H1 (cell line): ENCODE measurements around the gene USP24. TPM values are rescaled to one million over a fixed set of nuclear protein-coding genes. Genes with fewer than 3 reads are reported as not detected.

ENCODE experiments used
- CTCF ChIA-PET: fragments of 300-600 bp; sonication (Branson Sonifier 250); formaldehyde crosslinking; loops from one replicate; lab custom pipeline; 2021; ENCODE audit not compliant: partially characterized antibody; lab: Charles Lee
- POLR2A ChIA-PET: fragments of 300-600 bp; sonication (Branson Sonifier 250); formaldehyde crosslinking; loops from one replicate; lab custom pipeline; 2021; ENCODE audit warnings: inconsistent platforms; ENCODE audit not compliant: partially characterized antibody; lab: Charles Lee
- DNase-seq, 2 experiments: peaks; one replicate each; pipeline versions ENCODE4 v3.0.0 to v3.0.0-alpha.2; 2010 to 2022; ENCODE audit warnings: low spot score in 2 of 2, low read depth in 1 of 2, mixed read lengths in 1 of 2
- FAIRE-seq: peaks from 2 replicates; lab custom pipeline; 2011; peaks lifted over from hg19 to GRCh38; lab: Jason Lieb, UNC
- H2AFZ ChIP-seq: 2 replicates; pipeline ENCODE4 v1.8.1; 2012; ENCODE audit warnings: low read length, inconsistent platforms
- H2AK5ac ChIP-seq: 2 replicates; pipeline ENCODE4 v1.6.1; 2013; ENCODE audit warnings: low read depth, low read length
- H2BK120ac ChIP-seq: replicated peaks from 2 replicates; pipeline ENCODE3; 2013; ENCODE audit warnings: low read depth, low read length, inconsistent platforms
- H2BK12ac ChIP-seq: 2 replicates; pipeline ENCODE4 v1.6.1; 2013; ENCODE audit warnings: low read depth, low read length
- H2BK15ac ChIP-seq: 2 replicates; pipeline ENCODE4 v1.6.1; 2013; ENCODE audit warnings: low read length
- H2BK20ac ChIP-seq: 2 replicates; pipeline ENCODE4 v1.6.1; 2013; ENCODE audit warnings: low read length
- H2BK5ac ChIP-seq: 2 replicates; pipeline ENCODE4 v1.6.1; 2013; ENCODE audit warnings: low read depth, low read length
- H3K14ac ChIP-seq: 2 replicates; pipeline ENCODE4 v1.6.1; 2013; ENCODE audit warnings: inconsistent platforms; ENCODE audit not compliant: insufficient read length
- H3K18ac ChIP-seq: 2 replicates; pipeline ENCODE4 v1.6.1; 2013; ENCODE audit warnings: low read length; ENCODE audit errors: extremely low read depth
- H3K23ac ChIP-seq: 2 replicates; pipeline ENCODE4 v1.6.1; 2013; ENCODE audit warnings: inconsistent platforms; ENCODE audit not compliant: insufficient read length
- H3K23me2 ChIP-seq: 2 replicates; pipeline ENCODE4 v1.6.1; 2013; ENCODE audit warnings: low read depth, low read length
- H3K27ac ChIP-seq: 2 replicates; pipeline ENCODE4 v1.6.1; 2011; ENCODE audit warnings: low read depth, low read length, inconsistent platforms
- H3K27me3 ChIP-seq, 4 experiments: replicated peaks in 1 of 4; 1 replicate in 1 of 4; 2 replicates in 3 of 4; pipeline versions ENCODE4 v1.6.1 to v1.8.1; 2011 to 2013; ENCODE audit warnings: low read length in 3 of 4, mild to moderate bottlenecking in 3 of 4, inconsistent platforms in 2 of 4, mixed read lengths in 2 of 4, moderate library complexity in 1 of 4; ENCODE audit not compliant: control insufficient read depth in 3 of 4, insufficient read depth in 3 of 4; ENCODE audit errors: extremely low read depth in 1 of 4
- H3K36me3 ChIP-seq, 4 experiments: 2 replicates each; pipeline versions ENCODE4 v1.6.1 to v1.8.1; 2011 to 2013; ENCODE audit warnings: mild to moderate bottlenecking in 4 of 4, low read length in 3 of 4, moderate library complexity in 2 of 4, control low read depth in 1 of 4, inconsistent platforms in 1 of 4; ENCODE audit not compliant: insufficient read depth in 4 of 4, control insufficient read depth in 2 of 4
- H3K4ac ChIP-seq: replicated peaks from 2 replicates; pipeline ENCODE3; 2013; ENCODE audit warnings: low read length, low read depth, mixed read lengths, inconsistent platforms; ENCODE audit not compliant: insufficient read length
- H3K4me1 ChIP-seq, 4 experiments: replicated peaks in 1 of 4; 1 replicate in 1 of 4; 2 replicates in 3 of 4; pipeline versions ENCODE4 v1.6.1 to v1.8.1; 2011 to 2013; ENCODE audit warnings: low read length in 3 of 4, inconsistent platforms in 2 of 4, mixed read lengths in 1 of 4; ENCODE audit not compliant: insufficient read depth in 4 of 4, control insufficient read depth in 3 of 4
- H3K4me2 ChIP-seq, 2 experiments: 2 replicates each; pipeline versions ENCODE4 v1.6.1 to v1.8.1; 2011 to 2013; ENCODE audit warnings: low read depth in 2 of 2, low read length in 2 of 2, control low read depth in 1 of 2, inconsistent platforms in 1 of 2, mild to moderate bottlenecking in 1 of 2; ENCODE audit not compliant: insufficient read depth in 1 of 2
- H3K4me3 ChIP-seq, 4 experiments: fragments of 200-600, 300-600 bp in 1 of 4; sonication (generic), shearing (Covaris generic), sonication (Bioruptor Twin) in 1 of 4; 2 replicates each; pipeline versions ENCODE4 v1.5.1 to v1.8.1; 2011 to 2016; ENCODE audit warnings: low read length in 4 of 4, low read depth in 3 of 4, control low read depth in 2 of 4, inconsistent platforms in 2 of 4, mild to moderate bottlenecking in 2 of 4, mixed read lengths in 1 of 4, moderate library complexity in 1 of 4; ENCODE audit not compliant: insufficient read depth in 2 of 4; ENCODE audit errors: extremely low read depth in 1 of 4
- H3K56ac ChIP-seq: replicated peaks from 2 replicates; pipeline ENCODE3; 2013; ENCODE audit warnings: low read depth, mild to moderate bottlenecking, mixed read lengths, low read length, inconsistent platforms; ENCODE audit not compliant: insufficient read length
- H3K79me1 ChIP-seq: 2 replicates; pipeline ENCODE4 v1.6.1; 2013; ENCODE audit warnings: low read depth, low read length, control low read depth
- H3K79me2 ChIP-seq, 2 experiments: 2 replicates each; pipeline versions ENCODE4 v1.6.1 to v1.8.1; 2012 to 2013; ENCODE audit warnings: low read length in 2 of 2, mild to moderate bottlenecking in 2 of 2, inconsistent platforms in 1 of 2; ENCODE audit not compliant: insufficient read depth in 2 of 2, control insufficient read depth in 1 of 2
- H3K9ac ChIP-seq, 4 experiments: replicated peaks in 1 of 4; 1 replicate in 1 of 4; 2 replicates in 3 of 4; pipeline versions ENCODE4 v1.6.1 to v1.8.1; 2011 to 2013; ENCODE audit warnings: low read depth in 3 of 4, low read length in 3 of 4, control low read depth in 2 of 4, mild to moderate bottlenecking in 2 of 4, moderate library complexity in 2 of 4, inconsistent platforms in 1 of 4; ENCODE audit errors: extremely low read depth in 1 of 4
- H3K9me3 ChIP-seq, 2 experiments: 2 replicates each; pipeline versions ENCODE4 v1.6.1 to v1.8.1; 2012 to 2013; ENCODE audit warnings: mild to moderate bottlenecking in 2 of 2, moderate library complexity in 2 of 2, control low read depth in 1 of 2, inconsistent platforms in 1 of 2, low read depth in 1 of 2, low read length in 1 of 2, mixed read lengths in 1 of 2; ENCODE audit not compliant: insufficient read depth in 2 of 2
- H4K20me1 ChIP-seq, 2 experiments: replicated peaks in 1 of 2; 2 replicates each; pipeline versions ENCODE3 to v1.8.1; 2011 to 2013; ENCODE audit warnings: inconsistent platforms in 2 of 2, low read length in 2 of 2, mild to moderate bottlenecking in 1 of 2; ENCODE audit not compliant: insufficient read depth in 2 of 2, control insufficient read depth in 1 of 2
- H4K5ac ChIP-seq: 2 replicates; pipeline ENCODE4 v1.6.1; 2013; ENCODE audit warnings: low read length, low read depth, mixed read lengths, inconsistent platforms; ENCODE audit not compliant: insufficient read length
- H4K8ac ChIP-seq: 2 replicates; pipeline ENCODE4 v1.8.0; 2013; ENCODE audit warnings: mild to moderate bottlenecking, moderate library complexity, low read length, inconsistent platforms; ENCODE audit not compliant: insufficient read depth; ENCODE audit errors: extremely low read depth
- H4K91ac ChIP-seq: replicated peaks from 2 replicates; pipeline ENCODE3; 2013; ENCODE audit warnings: low read length, mixed read lengths, inconsistent platforms; ENCODE audit not compliant: insufficient read length
- CBX5 ChIP-seq: fragments of 300-800, 300-1000 bp; sonication (generic); IDR thresholded peaks from 2 replicates; pipeline ENCODE4 v1.7.1; 2016; ENCODE audit warnings: antibody characterized with exemption, low read length, low read depth
- NRF1 ChIP-seq: IDR thresholded peaks from 2 replicates; pipeline ENCODE4 v1.6.1; 2011; ENCODE audit warnings: mild to moderate bottlenecking, low read depth, low read length, improper control_type of control experiment
- POU5F1 ChIP-seq: IDR thresholded peaks from 2 replicates; pipeline ENCODE4 v1.6.1; 2011; ENCODE audit warnings: low read depth, mild to moderate bottlenecking, low read length, moderate library complexity
- TCF12 ChIP-seq: IDR thresholded peaks from 2 replicates; pipeline ENCODE4 v1.6.1; 2011; ENCODE audit warnings: low read depth, mild to moderate bottlenecking, low read length
- WGBS, 2 experiments: shearing (Covaris generic) in 1 of 2; methylation state at CpG; one replicate each; pipeline versions ENCODE4 v1.1.6 to v1.1.7; 2013 to 2015; ENCODE audit warnings: low lambda C conversion rate in 2 of 2, mixed read lengths in 2 of 2, inconsistent platforms in 1 of 2, low coverage in 1 of 2, missing lambda C conversion rate in 1 of 2; ENCODE audit not compliant: insufficient replicate concordance in 2 of 2, insufficient coverage in 1 of 2, insufficient read length in 1 of 2; ENCODE audit errors: extremely low coverage in 1 of 2, missing lambda C conversion rate in 1 of 2; 5-methylcytosine and 5-hydroxymethylcytosine counted together
- polyA plus RNA-seq, 7 experiments: library from polyadenylated mRNA; depleted of rRNA in 3 of 7; stranded (reverse) in 5 of 7; unstranded in 2 of 7; fragments of >200 nt in 5 of 7; fragments of 200-250 nt in 2 of 7; gene quantifications; 1 replicate in 5 of 7; 2 replicates in 1 of 7; 4 replicates in 1 of 7; pipeline versions ENCODE4 v1.2.1 to v1.2.3, GENCODE V29; 2011 to 2013; ENCODE audit warnings: missing spikeins in 2 of 7, mixed read lengths in 2 of 7
- total RNA-seq: library from RNA; stranded (reverse); fragmentation: NEBNext Ultra II Directional; extraction: Animal tissue kit (Norgen Biotek cat#: 25700); gene quantifications from 2 replicates; pipeline ENCODE4 v1.2.1, GENCODE V29; 2021

USP24 gene
- total and polyA plus RNA-seq, 2 of the 8 experiments (the other 6 are each of a cell fraction or from before 2014, with no cell fraction given) = 11.1 to 34.6 TPM

DNA sequence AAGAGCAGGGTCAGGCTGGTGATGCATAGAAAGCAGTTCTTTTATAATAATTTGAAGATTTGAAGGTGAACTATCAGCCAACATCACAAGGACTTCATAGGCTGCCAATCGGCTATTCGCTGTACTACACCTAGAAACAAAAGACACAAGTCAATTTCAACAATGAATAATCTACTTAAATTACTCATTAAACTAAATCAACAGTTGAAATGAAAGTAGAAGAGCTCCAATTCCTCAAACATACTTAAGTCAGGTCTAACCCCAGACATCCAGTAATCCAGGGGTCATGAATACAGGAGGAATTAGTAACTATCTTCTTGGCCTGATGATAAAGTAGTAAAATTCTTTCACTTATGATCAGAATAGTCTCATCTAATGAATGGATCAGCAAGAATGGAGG lies 111.3 kb downstream of the USP24 start:
- no peak for DNase-seq
- TF ChIP-seq TCF12 = no peak
- TF ChIP-seq NRF1 = no peak
- TF ChIP-seq CBX5 = no peak
- TF ChIP-seq POU5F1 = no peak
- TF ChIP-seq, all 59 proteins: peak for 0
- no peak overlapping the region for H4K91ac ChIP-seq
- no peak overlapping the region for H3K9ac ChIP-seq
- no peak overlapping the region for H3K4me2 ChIP-seq
- no peaks in the 10 kb centered on the region for H3K4me1 ChIP-seq
- FAIRE-seq = no peak
- 98% methylated on average over 2 of the region's 2 CpGs; no CpG with 5 or more reads in 1 of the 2 experiments for WGBS, 2 experiments
- no peaks in the 10 kb centered on the region for H4K20me1 ChIP-seq
- ChIA-PET POLR2A (no interaction called here), CTCF (no interaction called here)
- H2AK5ac ChIP-seq = no peak overlapping the region
- H2BK5ac ChIP-seq = no peak overlapping the region
- no peak overlapping the region for H3K23ac ChIP-seq
- H2AFZ ChIP-seq = no peak overlapping the region
- no peak overlapping the region for H3K4ac ChIP-seq
- peaks cover 2 to 64% (median 30%) of the 10 kb centered on the region in 4 experiments for H3K36me3 ChIP-seq
- H3K56ac ChIP-seq = no peak overlapping the region
- no peak overlapping the region for H3K4me3 ChIP-seq
- no peak overlapping the region for H2BK120ac ChIP-seq
- no peak overlapping the region for H2BK15ac ChIP-seq
- no peak overlapping the region for H3K27ac ChIP-seq
- H3K18ac ChIP-seq = no peak overlapping the region
- H3K27me3 ChIP-seq = no peaks in the 10 kb centered on the region
- H4K8ac ChIP-seq = no peak overlapping the region
- no peak overlapping the region for H3K14ac ChIP-seq
- H4K5ac ChIP-seq = no peak overlapping the region
- H2BK12ac ChIP-seq = no peak overlapping the region
- no peaks in the 10 kb centered on the region for H3K9me3 ChIP-seq
- H3K79me2 ChIP-seq = no peaks in the 10 kb centered on the region
- H3K79me1 ChIP-seq = no peaks in the 10 kb centered on the region
- H3K23me2 ChIP-seq = no peaks in the 10 kb centered on the region
- no peak overlapping the region for H2BK20ac ChIP-seq
